NCI-H2107 treated with DMSO at 0.1 percent for 48 hours (cell line): ENCODE measurements around the gene PAK6.

ENCODE experiments used
- DNase-seq: peaks from one replicate; lab custom pipeline; 2025; ENCODE audit not compliant: unreplicated experiment; lab: John Stamatoyannopoulos, UW

The PAK6 gene

DNA sequence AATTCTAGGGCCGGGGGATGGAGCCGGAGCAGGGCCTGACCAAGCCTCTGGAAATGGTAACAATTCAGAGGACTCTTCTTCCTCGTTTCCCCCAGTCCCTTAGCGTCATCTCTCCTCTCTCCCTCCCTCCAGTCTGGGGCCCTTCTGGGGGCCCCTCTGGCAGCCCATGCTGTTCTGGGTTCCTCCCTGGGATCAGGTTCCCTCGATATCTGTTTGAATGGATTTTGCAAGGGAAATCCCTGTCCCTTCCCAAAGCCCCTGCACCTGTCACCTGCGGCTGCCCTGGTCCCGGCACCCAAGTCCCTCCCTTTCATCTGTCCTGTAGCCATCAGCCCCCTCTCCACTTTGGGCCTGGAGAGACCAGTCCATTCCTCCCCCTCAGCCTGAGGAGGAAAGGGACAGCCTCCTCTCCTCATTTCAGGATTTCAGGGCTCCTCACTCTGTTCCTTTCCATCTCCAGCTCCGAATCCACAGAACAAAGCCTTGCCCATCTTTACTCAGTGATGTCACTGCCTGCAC is 70.5 kb downstream of the PAK6 start:
- DNase-seq: no peak

- no peak for DNase-seq
Measured at GRCh38 chr15:40310001-40310959, 71.4 kb downstream of the PAK6 start.

- no peak for DNase-seq
Measured at GRCh38 chr15:40310993-40311392, 72.1 kb downstream of the PAK6 start.

DNA sequence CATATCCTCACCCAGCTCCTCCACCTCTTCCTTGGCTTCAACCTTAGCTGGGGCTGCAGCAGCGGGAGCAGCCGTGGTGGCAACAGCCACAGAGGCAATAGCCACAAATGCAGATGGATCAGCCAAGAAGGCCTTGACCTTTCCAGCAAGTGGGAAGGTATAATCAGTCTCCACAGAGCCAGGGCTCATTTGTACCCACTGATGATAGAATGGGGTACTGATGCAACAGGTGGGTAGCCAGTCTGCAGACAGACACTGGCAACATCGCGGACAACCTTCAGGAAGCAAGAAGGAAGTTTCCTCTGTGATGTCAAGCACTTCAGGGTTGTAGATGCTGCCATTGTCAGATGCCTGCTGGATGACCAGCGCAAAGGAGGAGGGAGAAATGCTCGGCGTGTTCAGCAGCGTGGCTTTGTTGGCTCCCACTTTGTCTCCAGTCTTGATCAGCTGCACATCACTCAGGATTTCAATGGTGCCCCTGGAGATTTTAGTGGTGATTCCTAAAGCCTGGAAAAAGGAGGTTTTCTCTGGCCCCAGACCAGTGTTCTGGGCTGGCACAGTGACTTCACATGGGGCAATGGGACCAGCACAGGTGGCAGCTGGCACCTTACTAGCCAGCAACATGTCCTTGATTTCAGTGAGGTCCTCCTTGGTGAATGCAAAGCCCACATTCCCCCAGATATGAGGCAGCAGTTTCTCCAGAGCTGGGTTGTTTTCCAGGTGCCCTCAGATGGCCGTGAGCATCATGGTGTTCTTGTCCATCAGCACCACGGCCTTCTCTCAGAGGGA is 73.7 kb downstream of the PAK6 start:
- DNase-seq: no peak

- DNase-seq: peak; percentile 52
Measured at GRCh38 chr15:40313531-40314398, 74.9 kb downstream of the PAK6 start.

GRCh38 chr15:40314723-40315276 is 75.9 kb downstream of the PAK6 start:
- DNase-seq: no peak

DNA sequence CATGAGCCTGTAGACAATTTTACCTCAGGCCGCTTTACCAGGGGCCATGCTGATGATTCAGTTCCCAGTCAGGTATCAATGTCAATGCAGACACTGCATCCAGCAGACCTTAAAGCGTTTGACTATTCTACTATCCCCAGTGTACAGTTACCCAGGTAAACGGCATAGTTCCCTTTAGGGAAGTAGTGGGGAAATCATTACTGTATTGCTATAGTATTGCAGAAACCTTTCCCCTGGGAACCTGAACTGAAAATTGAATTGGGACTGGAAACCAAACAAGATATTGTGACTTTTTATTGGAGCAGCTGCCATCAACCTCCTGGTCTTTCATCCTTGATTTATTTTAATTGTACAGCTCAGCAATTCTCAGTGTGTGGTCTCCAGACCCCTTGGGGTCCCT is 78.1 kb downstream of the PAK6 start:
- DNase-seq: no peak

GRCh38 chr15:40317580-40317979 is 78.7 kb downstream of the PAK6 start:
- DNase-seq: no peak

- no peak for DNase-seq
Measured at GRCh38 chr15:40320409-40320808, 81.5 kb downstream of the PAK6 start.

GRCh38 chr15:40320931-40321371 is 82.1 kb downstream of the PAK6 start:
- DNase-seq: peak; percentile 75

- DNase-seq: no peak
Measured at GRCh38 chr15:40322531-40323238, 83.8 kb downstream of the PAK6 start.

DNA sequence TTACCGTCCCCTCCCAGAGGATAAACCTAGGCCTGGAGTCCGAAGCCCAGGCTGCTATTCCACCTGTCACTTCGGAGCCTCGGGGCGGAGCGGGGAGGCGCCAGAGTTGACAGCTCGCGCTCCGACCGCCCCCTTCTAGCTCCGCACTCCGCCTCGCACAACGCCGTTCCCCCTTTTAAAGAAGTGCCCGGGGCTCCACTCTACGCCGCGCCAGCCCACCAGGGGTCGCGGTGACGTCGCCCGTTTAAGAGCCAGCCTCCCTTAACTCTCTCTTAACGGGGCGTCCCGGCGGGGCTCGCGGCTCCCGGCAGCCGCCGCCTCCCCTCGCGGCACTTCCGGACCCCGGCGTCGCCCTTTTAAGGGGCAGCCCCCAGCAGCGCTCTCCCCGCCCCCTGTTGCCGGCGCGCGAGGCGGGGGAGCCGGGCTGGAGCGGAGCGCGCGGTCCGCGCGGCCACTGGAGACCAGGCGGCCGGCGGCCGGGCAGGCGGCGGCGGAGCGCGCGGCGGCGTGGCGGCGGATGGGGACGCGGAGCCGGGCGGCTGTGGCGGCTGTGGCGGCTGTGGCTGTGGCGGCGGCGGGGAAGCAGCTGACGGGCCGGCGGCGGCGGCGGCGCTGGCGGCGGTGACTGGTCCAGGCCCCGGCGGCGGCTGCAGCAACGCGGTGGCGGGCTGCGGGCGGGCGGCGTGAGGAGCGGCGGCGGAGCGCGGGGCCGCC is 84.5 kb downstream of the PAK6 start, which contains the start of gene INAFM2:
INAFM2 (plus strand) TSS at position 454 of the 714 bp plus-strand sequence. CDS start 364 bp downstream, outside the sequence.
- peak; percentile 49 for DNase-seq

- DNase-seq: no peak
Measured at GRCh38 chr15:40323953-40324937, 85.4 kb downstream of the PAK6 start.

DNA sequence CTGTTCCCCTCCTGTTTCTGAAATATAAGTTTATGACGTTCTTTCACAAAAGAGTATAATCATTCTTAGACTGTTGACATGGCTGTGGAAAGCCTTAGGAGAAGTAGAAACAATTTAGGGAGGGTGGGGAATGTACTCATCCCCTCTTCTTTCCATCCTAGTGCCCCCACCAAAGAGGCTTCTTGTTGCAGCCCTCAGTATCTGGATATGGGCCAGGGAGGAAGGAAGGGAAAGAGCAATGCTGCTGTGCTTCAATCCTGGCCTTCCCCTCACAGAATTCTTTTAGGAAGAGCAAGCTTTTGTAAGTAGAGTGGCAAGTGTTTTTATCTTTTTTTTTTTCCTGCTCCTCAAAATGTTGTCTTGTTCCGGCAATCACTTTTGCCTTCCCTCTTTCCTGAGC is 86.3 kb downstream of the PAK6 start:
- DNase-seq: no peak

GRCh38 chr15:40325700-40326099 is 86.8 kb downstream of the PAK6 start:
- no peak for DNase-seq
